PC-3 (cell line): ENCODE data around the gene CYB5D1.

Experiments
- CTCF ChIP-seq: fragments of 300-600 bp; sonication (generic); conservative IDR thresholded peaks from 2 replicates; pipeline ENCODE4 v1.5.1; 2017; ENCODE audit warnings: antibody characterized with exemption, low read depth, mild to moderate bottlenecking, low read length
- EZH2phosphoT487 ChIP-seq: fragments of 300-600 bp; sonication (generic); IDR thresholded peaks from 2 replicates; pipeline ENCODE4 v1.6.1; 2018; ENCODE audit warnings: mild to moderate bottlenecking, antibody characterized with exemption, low read length, borderline replicate concordance

GRCh38 chr17:7818746-7819645 is 38.8 kb upstream of the CYB5D1 start:
- TF ChIP-seq CTCF (no peak), EZH2phosphoT487 (no peak)
